ENCODE data around the gene SMG6.

- TF ChIP-seq, protein P1, sequence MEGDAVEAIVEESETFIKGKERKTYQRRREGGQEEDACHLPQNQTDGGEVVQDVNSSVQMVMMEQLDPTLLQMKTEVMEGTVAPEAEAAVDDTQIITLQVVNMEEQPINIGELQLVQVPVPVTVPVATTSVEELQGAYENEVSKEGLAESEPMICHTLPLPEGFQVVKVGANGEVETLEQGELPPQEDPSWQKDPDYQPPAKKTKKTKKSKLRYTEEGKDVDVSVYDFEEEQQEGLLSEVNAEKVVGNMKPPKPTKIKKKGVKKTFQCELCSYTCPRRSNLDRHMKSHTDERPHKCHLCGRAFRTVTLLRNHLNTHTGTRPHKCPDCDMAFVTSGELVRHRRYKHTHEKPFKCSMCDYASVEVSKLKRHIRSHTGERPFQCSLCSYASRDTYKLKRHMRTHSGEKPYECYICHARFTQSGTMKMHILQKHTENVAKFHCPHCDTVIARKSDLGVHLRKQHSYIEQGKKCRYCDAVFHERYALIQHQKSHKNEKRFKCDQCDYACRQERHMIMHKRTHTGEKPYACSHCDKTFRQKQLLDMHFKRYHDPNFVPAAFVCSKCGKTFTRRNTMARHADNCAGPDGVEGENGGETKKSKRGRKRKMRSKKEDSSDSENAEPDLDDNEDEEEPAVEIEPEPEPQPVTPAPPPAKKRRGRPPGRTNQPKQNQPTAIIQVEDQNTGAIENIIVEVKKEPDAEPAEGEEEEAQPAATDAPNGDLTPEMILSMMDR (IDR thresholded peaks at IDR 0.05; ENCODE audit: poor library complexity): no peak
- no peak for TF ChIP-seq EZH2phosphoT487 (IDR thresholded peaks at IDR 0.05; ENCODE audit: low read depth, severe bottlenecking, unreplicated experiment)
- TF ChIP-seq EZH2 (IDR thresholded peaks at IDR 0.05; ENCODE audit: borderline replicate concordance): no peak
Observed at GRCh38 chr17:2060385-2060658, 243.3 kb downstream of the SMG6 start.

All from hepatocyte (in vitro differentiated cells).